Caco-2 (cell line): Measurements from ENCODE around the gene NHEJ1. TPM values are rescaled to one million over a fixed set of nuclear protein-coding genes. Genes with fewer than 3 reads are reported as not detected.

Experiments used
- BruUV-seq: library from RNA; stranded (reverse); fragments of 400-500 nt; replicated peaks from 2 replicates; lab custom pipeline; 2021; lab: Mats Ljungman, UMichigan
- CTCF ChIA-PET: fragments of 300-600 bp; sonication (Branson Sonifier 250); formaldehyde crosslinking; loops from one replicate; lab custom pipeline; 2022; ENCODE audit warnings: antibody characterized with exemption; lab: Charles Lee
- POLR2A ChIA-PET: fragments of 300-600 bp; sonication (Branson Sonifier 250); formaldehyde crosslinking; loops from one replicate; lab custom pipeline; 2022; ENCODE audit warnings: antibody characterized with exemption; lab: Charles Lee
- DNase-seq, 2 experiments: peaks; one replicate each; pipeline versions ENCODE4 v3.0.0 to v3.0.0-alpha.2; 2020 to 2022
- H3K27me3 ChIP-seq: replicated peaks from 2 replicates; pipeline ENCODE4 v1.6.0; 2011; ENCODE audit warnings: low read length; ENCODE audit not compliant: control insufficient read depth, insufficient read depth
- H3K36me3 ChIP-seq: 2 replicates; pipeline ENCODE4 v1.5.1; 2011; ENCODE audit warnings: low read length; ENCODE audit not compliant: control insufficient read depth, insufficient read depth
- H3K4me1 ChIP-seq: fragments of 250-450 bp; sonication (Bioruptor Pico); 2 replicates; pipeline ENCODE4 v1.5.1; 2020; ENCODE audit warnings: mild to moderate bottlenecking
- H3K4me3 ChIP-seq: 2 replicates; pipeline ENCODE4 v1.5.1; 2011; ENCODE audit warnings: low read depth, mild to moderate bottlenecking, control low read depth, low read length
- H3K9me3 ChIP-seq: fragments of 250-450 bp; sonication (Bioruptor Pico); 2 replicates; pipeline ENCODE4 v1.5.1; 2020; ENCODE audit warnings: mild to moderate bottlenecking, moderate library complexity
- H3K27ac Mint-ChIP-seq: one replicate; pipeline ENCODE4 v1.8.0; 2022; ENCODE audit warnings: mixed read lengths; ENCODE audit not compliant: unreplicated experiment
- H3K27me3 Mint-ChIP-seq: one replicate; pipeline ENCODE4 v1.8.0; 2022; ENCODE audit warnings: mixed read lengths; ENCODE audit not compliant: insufficient read depth, unreplicated experiment
- H3K36me3 Mint-ChIP-seq: one replicate; pipeline ENCODE4 v1.8.0; 2022; ENCODE audit warnings: mild to moderate bottlenecking, mixed read lengths; ENCODE audit not compliant: insufficient read depth, unreplicated experiment
- H3K4me1 Mint-ChIP-seq: one replicate; pipeline ENCODE4 v1.8.0; 2022; ENCODE audit warnings: low read depth, mixed read lengths; ENCODE audit not compliant: unreplicated experiment
- H3K4me3 Mint-ChIP-seq: one replicate; pipeline ENCODE4 v1.8.0; 2022; ENCODE audit warnings: mild to moderate bottlenecking, moderate library complexity, mixed read lengths; ENCODE audit not compliant: unreplicated experiment
- H3K9me3 Mint-ChIP-seq: one replicate; pipeline ENCODE4 v1.8.0; 2022; ENCODE audit warnings: mixed read lengths; ENCODE audit not compliant: unreplicated experiment
- CTCF ChIP-seq, 2 experiments: fragments of 200-600 bp in 1 of 2; IDR thresholded peaks; 1 replicate in 1 of 2; 2 replicates in 1 of 2; pipeline versions ENCODE4 v1.5.1 to v1.8.0; 2011 to 2022; ENCODE audit warnings: antibody characterized with exemption in 1 of 2, control low read depth in 1 of 2, inconsistent platforms in 1 of 2, low read depth in 1 of 2, low read length in 1 of 2, mild to moderate bottlenecking in 1 of 2, moderate library complexity in 1 of 2; ENCODE audit not compliant: insufficient read depth in 1 of 2, severe bottlenecking in 1 of 2, unreplicated experiment in 1 of 2
- intact Hi-C: fragments of 100-400 bp; cut with micrococcal nuclease; formaldehyde crosslinking; loops from one replicate; pipeline ENCODE4 v1.10.0; 2022; ENCODE audit not compliant: unreplicated experiment
- total RNA-seq: library from RNA; stranded (reverse); gene quantifications from 2 replicates; pipeline ENCODE4 v1.2.3, GENCODE V29; 2022

NHEJ1 gene
- total RNA-seq, 1 experiment from 2014 or later, result 29.6 TPM

GRCh38 chr2:219079417-219079816 lies 81.2 kb downstream of the NHEJ1 start:
- Histone ChIP-seq H3K4me3 (no peak overlapping the region), H3K4me1 (peaks cover 15% of the 10 kb centered on the region), H3K9me3 (no peaks in the 10 kb centered on the region), H3K36me3 (peaks cover 4% of the 10 kb centered on the region; the same call in 1 of the 2 replicates), H3K27me3 (no peaks in the 10 kb centered on the region)
- peaks cover 25% of the 10 kb centered on the region for H3K4me1 Mint-ChIP-seq
- H3K36me3 Mint-ChIP-seq, result no peaks in the 10 kb centered on the region
- H3K27me3 Mint-ChIP-seq, result no peaks in the 10 kb centered on the region
- no peak for DNase-seq
- ChIA-PET CTCF (no interaction called here), POLR2A (no interaction called here)
- intact Hi-C loops, result no loop called here
- H3K27ac Mint-ChIP-seq, result no peak overlapping the region
- H3K9me3 Mint-ChIP-seq, result no peaks in the 10 kb centered on the region
- H3K4me3 Mint-ChIP-seq, result no peak overlapping the region
- no peak for TF ChIP-seq CTCF (IDR thresholded peaks at IDR 0.05; ENCODE audit: insufficient read depth in 1 of 2, low read depth in 1 of 2, low read length in 1 of 2, severe bottlenecking in 1 of 2, unreplicated experiment in 1 of 2)
- no TSS peak for BruUV-seq

- Histone ChIP-seq H3K36me3 (peaks cover 4% of the 10 kb centered on the region; the same call in 1 of the 2 replicates), H3K4me1 (peaks cover 18% of the 10 kb centered on the region), H3K4me3 (no peak overlapping the region), H3K27me3 (no peaks in the 10 kb centered on the region), H3K9me3 (no peaks in the 10 kb centered on the region)
- H3K9me3 Mint-ChIP-seq, result no peaks in the 10 kb centered on the region
- DNase-seq, result no peak
- no TSS peak for BruUV-seq
- peaks cover 27% of the 10 kb centered on the region for H3K4me1 Mint-ChIP-seq
- H3K36me3 Mint-ChIP-seq, result no peaks in the 10 kb centered on the region
- no peaks in the 10 kb centered on the region for H3K27me3 Mint-ChIP-seq
- intact Hi-C loops, result no loop called here
- H3K27ac Mint-ChIP-seq, result no peak overlapping the region
- no peak for TF ChIP-seq CTCF (IDR thresholded peaks at IDR 0.05; ENCODE audit: insufficient read depth in 1 of 2, low read depth in 1 of 2, low read length in 1 of 2, severe bottlenecking in 1 of 2, unreplicated experiment in 1 of 2)
- POLR2A ChIA-PET, result no interaction called here
- no peak overlapping the region for H3K4me3 Mint-ChIP-seq
- CTCF ChIA-PET, result interaction anchor here (0.6 kb wide), 1 partner anchor 41 kb away, joined by 4 read pairs; no protein-coding TSS in a partner anchor
Observed at GRCh38 chr2:219078951-219079350, 81.7 kb downstream of the NHEJ1 start.

GRCh38 chr2:219078126-219078525 lies 82.5 kb downstream of the NHEJ1 start:
- no peak for DNase-seq
- no peaks in the 10 kb centered on the region for H3K27me3 ChIP-seq
- H3K27ac Mint-ChIP-seq, result no peak overlapping the region
- no peaks in the 10 kb centered on the region for H3K27me3 Mint-ChIP-seq
- no peaks in the 10 kb centered on the region for H3K36me3 Mint-ChIP-seq
- no peak for TF ChIP-seq CTCF (IDR thresholded peaks at IDR 0.05; ENCODE audit: insufficient read depth in 1 of 2, low read depth in 1 of 2, low read length in 1 of 2, severe bottlenecking in 1 of 2, unreplicated experiment in 1 of 2)
- no peak overlapping the region for H3K4me3 Mint-ChIP-seq
- no peak overlapping the region for H3K4me3 ChIP-seq
- H3K4me1 Mint-ChIP-seq, result peaks cover 35% of the 10 kb centered on the region
- ChIA-PET POLR2A (no interaction called here), CTCF (interaction anchor here (0.6 kb wide), 1 partner anchor 42 kb away, joined by 4 read pairs; no protein-coding TSS in a partner anchor)
- BruUV-seq, result no TSS peak
- no peaks in the 10 kb centered on the region for H3K9me3 ChIP-seq
- H3K4me1 ChIP-seq, result peaks cover 27% of the 10 kb centered on the region
- peaks cover 4% of the 10 kb centered on the region; the same call in 1 of the 2 replicates for H3K36me3 ChIP-seq
- no peaks in the 10 kb centered on the region for H3K9me3 Mint-ChIP-seq
- intact Hi-C loops, result no loop called here
